ENCODE measurements around the gene HPCA. TPM values are rescaled to one million over a fixed set of nuclear protein-coding genes. Genes with fewer than 3 reads are reported as not detected.

Gene HPCA
- total and polyA plus RNA-seq, 2 of the 13 experiments (the other 11 are each of a cell fraction or from before 2014, with no cell fraction given): not detected

GRCh38 chr1:32929366-32929765, 43.1 kb downstream of the HPCA start:
- DNase-seq (ENCODE audit: low spot score): no peak
- no TSS peak for BruUV-seq (replicated peaks)
- Histone ChIP-seq H3K9me3 (ENCODE audit: low read length) (no peaks in the 10 kb centered on the region), H3K4me1 (ENCODE audit: insufficient read depth, low read length) (peaks cover 28% of the 10 kb centered on the region), H2AFZ (ENCODE audit: low read length) (no peak overlapping the region), H3K27me3 (ENCODE audit: control insufficient read depth in 1 of 2, insufficient read depth in 2 of 2, low read length in 2 of 2) (peaks cover 0 to 16% of the 10 kb centered on the region in 2 experiments; a peak in 3 of 5 replicates), H3K4me3 (replicated peaks in 1 of 3; ENCODE audit: insufficient read depth in 1 of 3, low read depth in 2 of 3, low read length in 3 of 3) (no peak overlapping the region), H3K27ac (ENCODE audit: extremely low read length, insufficient read depth, low read length) (no peak overlapping the region), H3K36me3 (replicated peaks in 1 of 2; ENCODE audit: control insufficient read depth in 1 of 2, insufficient read depth in 2 of 2, low read length in 2 of 2) (no peaks in the 10 kb centered on the region), H3K79me2 (ENCODE audit: insufficient read depth, low read length) (no peaks in the 10 kb centered on the region), H3K9ac (ENCODE audit: insufficient read depth, low read depth, low read length) (no peak overlapping the region), H4K20me1 (ENCODE audit: insufficient read depth, low read length) (no peaks in the 10 kb centered on the region), H3K4me2 (ENCODE audit: low read depth, low read length) (no peak overlapping the region)
- ATAC-seq: no peak
- TF ChIP-seq YEATS2 (CRISPR knock-in tag; IDR thresholded peaks at IDR 0.05; ENCODE audit: borderline replicate concordance) (no peak), RAD21 (CRISPR knock-in tag; IDR thresholded peaks at IDR 0.05) (no peak), CENPBD1 (CRISPR knock-in tag; IDR thresholded peaks at IDR 0.05; ENCODE audit: borderline replicate concordance, low read depth) (no peak), ATRX (CRISPR knock-in tag; IDR thresholded peaks at IDR 0.05; ENCODE audit: borderline replicate concordance) (no peak), TFAP4 (IDR thresholded peaks at IDR 0.05; ENCODE audit: borderline replicate concordance, low read depth) (no peak), KLF9 (CRISPR knock-in tag; IDR thresholded peaks at IDR 0.05; ENCODE audit: low read depth) (no peak), NFE2L1 (CRISPR knock-in tag; IDR thresholded peaks at IDR 0.05; ENCODE audit: borderline replicate concordance) (no peak), PBX3 (CRISPR knock-in tag; IDR thresholded peaks at IDR 0.05; ENCODE audit: borderline replicate concordance) (no peak), LBX2 (CRISPR knock-in tag; IDR thresholded peaks at IDR 0.05; ENCODE audit: borderline replicate concordance) (no peak), PRDM10 (CRISPR knock-in tag; IDR thresholded peaks at IDR 0.05; ENCODE audit: low read depth) (no peak), RARG (CRISPR knock-in tag; IDR thresholded peaks at IDR 0.05; ENCODE audit: low read depth) (no peak), ZNF720 (CRISPR knock-in tag; IDR thresholded peaks at IDR 0.05) (no peak), NFKBIZ (CRISPR knock-in tag; IDR thresholded peaks at IDR 0.05) (no peak), PRPF4 (IDR thresholded peaks at IDR 0.05; ENCODE audit: low read depth, low read length, poor library complexity, severe bottlenecking) (no peak)
- FAIRE-seq: no peak
- intact Hi-C loops (cut with micrococcal nuclease; ENCODE audit: unreplicated experiment): no loop called here
- WGBS (ENCODE audit: low lambda C conversion rate): 0% methylated on average over 2 of the region's 2 CpGs
- POLR2A ChIA-PET: no interaction called here
- in situ Hi-C loops (cut with HindIII; ENCODE audit: extremely low pct_ligation_motif_present, low pct_unique_long_range_greater_than_20kb): loop anchor here (5.0 kb wide), 1 partner anchor 78 kb away; no protein-coding TSS in a partner anchor
- CTCF ChIA-PET (ENCODE audit: low intra/inter-chr PET ratio, low total read pairs): interaction anchor here (5.0 kb wide), 1 partner anchor 126 kb away, joined by 44 read pairs; no protein-coding TSS in a partner anchor
